HG03159 (cell line): ENCODE results near the gene KRTAP10-5.
"Not testable (repeated sequence)": the region's sequence is repeated elsewhere in the genome, so short reads cannot be mapped to it uniquely, and the experiment has no call there.

Experiments used
- ATAC-seq: cut with Tn5 transposase; IDR thresholded peaks from one replicate; pipeline ENCODE4 v1.9.1; 2021; ENCODE audit warnings: mild to moderate bottlenecking, moderate library complexity; ENCODE audit not compliant: unreplicated experiment

Gene KRTAP10-5

DNA sequence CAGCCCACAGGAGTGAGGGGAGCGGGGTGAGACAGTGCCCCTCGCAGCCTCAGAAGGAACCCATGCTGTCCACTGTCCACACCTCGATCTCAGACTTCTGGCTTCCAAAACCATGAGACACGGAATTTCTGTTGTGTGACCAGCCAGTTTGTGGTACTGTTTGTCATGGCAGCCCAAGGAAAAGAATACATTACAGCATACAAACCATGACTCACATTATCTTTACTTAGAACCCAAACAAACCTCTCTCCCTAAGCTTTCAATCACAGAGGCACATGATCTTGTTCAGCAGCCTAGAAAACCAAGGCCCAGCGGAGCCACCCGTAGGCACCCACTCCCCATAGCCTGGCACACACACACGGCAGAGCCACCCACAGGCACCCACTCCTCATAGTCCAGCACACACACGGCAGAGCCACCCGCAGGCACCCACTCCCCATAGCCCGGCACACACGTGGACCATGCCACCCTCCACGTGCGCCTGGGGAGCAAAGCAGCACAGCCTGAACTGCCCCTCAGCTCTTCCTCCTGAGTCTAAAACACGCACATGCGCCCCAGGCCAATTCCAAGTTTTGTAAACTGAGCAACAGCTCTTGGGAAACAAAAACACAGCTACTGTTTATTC lies 7.3 kb downstream of the KRTAP10-5 start:
- ATAC-seq = no peak

- no peak for ATAC-seq
These were observed 8.3 kb downstream of the KRTAP10-5 start for GRCh38 chr21:44571844-44572782.

DNA sequence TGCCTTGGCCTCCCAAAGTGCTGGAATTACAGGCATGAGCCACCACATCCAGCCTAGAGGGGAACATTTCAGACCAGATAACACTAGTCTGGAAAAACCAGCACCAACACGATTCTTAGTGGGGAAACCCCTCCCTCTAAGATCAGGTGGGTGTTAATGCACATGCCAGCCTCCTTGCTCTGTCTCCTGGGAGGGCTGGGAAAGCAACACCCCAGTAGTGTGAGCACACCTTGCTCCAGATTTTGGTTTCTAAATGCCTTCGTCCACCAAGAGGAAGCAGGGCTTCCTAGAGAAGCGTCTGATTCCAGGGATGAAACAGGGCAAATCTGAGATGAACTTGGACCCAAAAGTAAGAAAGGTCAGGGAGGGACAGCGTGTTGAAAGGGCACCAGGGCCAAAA lies 9.1 kb downstream of the KRTAP10-5 start:
- no peak for ATAC-seq

DNA sequence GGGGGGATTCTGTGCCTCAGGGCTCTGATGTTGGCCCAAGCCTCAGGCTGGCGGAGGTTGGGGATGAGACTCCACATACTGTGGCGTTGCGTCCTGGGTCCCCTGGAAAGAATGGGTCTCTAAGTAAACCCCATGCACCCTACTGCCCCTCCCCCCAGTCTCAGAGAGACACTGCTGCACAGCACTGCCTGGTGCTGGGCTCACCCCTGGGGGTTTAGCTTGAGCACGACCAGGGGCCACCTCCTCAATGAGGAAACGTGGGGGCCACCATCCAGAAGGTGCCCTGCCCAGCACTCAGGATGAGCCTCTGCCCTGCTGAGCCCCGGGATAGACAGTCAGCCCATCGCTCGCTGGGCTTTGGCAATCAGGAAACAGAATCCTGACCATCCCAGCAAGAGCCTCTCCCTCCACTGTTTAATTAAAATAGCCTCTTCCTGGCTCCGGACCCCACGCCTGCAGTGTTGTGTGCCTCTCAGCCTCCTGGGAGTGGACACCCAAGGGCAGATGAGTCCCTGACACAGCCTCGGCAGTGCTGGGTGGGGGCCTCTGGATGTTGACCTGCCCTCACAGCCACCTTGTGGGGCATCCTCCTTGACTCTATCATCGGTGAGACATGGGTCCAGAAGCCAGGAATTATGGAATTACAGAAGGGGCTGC lies 10.4 kb downstream of the KRTAP10-5 start:
- no peak for ATAC-seq

DNA sequence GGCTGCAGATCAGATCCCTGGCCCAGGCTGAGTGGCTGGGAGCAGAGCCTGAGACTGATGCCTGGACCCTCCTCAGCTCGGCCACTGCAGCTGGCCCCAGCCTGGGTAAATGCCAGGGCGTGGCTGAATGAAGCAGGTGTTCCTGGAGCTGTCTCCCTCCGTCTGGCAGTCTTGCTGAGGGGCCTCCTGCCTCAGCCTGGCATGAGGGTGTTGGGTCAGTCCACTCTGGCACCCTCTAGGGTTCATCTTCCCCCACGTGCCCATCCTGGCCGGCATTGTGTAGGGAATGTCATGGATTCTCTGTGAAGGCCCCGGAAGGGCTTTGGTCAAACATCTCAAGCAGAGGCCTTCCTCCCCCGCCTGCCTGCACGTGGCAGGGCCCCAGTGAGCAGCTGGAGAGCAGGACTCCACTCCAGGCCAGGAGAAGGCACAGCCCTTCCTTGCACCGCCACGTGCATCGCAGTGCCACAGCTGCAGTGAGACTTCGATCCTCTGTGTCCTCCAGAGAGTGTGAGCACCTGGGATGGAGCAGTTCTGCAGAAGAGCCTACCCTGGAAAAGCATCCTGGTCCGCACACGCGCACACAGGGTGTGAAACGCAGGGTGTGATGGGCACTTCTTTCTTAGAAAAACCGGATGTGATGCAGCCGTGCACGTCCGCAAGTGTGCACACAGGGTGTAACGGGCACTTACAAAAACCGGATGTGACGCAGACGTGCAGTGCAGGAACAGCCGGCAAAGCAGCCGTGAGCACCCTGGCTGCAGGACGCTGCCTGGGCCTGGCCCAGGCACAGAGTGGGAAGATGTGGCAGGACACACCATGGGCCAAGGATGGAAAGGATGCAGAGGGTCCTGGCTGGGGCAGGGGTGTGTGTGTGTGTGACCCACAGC lies 11.5 kb downstream of the KRTAP10-5 start:
- no peak for ATAC-seq

DNA sequence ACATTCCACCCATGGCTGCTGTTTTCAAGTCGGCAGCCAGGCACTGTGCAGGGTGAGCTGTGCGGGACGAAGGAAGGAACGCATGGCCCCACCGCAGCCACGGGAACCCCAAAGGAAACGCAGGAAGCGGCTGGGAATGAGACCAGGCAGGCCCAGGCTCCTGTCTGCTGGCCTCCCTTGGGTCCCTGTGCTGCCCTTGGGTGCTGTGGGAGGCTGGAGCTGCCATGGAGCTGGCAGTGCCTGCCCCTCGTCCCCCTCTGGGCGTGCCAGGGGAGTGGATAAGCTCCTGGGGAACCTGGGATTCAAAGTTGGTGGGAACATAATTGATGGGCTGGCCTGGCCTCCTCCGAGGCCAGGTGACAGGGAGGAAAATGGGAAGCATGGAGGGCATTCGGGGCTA lies 12.1 kb downstream of the KRTAP10-5 start:
- no peak for ATAC-seq

GRCh38 chr21:44567481-44568171 lies 12.8 kb downstream of the KRTAP10-5 start:
- ATAC-seq = no peak

DNA sequence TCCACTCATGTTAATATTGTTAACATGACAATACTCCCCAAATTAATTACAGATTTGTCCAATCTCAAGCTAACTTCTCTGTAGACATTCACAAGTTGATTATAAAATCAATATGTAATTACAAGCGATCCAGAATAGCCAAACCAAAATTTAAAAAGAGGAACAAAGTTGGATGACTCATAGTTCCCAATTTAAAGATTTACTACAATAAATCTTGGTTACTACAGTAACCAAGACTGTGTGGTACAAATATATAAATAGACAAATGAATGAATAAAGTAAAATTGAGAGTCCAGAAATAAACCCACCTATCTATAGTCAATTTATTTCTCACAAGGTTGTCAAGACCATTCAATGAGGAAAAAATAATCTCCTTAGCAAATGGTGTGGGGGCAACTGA lies 14.0 kb downstream of the KRTAP10-5 start:
- ATAC-seq = no peak

DNA sequence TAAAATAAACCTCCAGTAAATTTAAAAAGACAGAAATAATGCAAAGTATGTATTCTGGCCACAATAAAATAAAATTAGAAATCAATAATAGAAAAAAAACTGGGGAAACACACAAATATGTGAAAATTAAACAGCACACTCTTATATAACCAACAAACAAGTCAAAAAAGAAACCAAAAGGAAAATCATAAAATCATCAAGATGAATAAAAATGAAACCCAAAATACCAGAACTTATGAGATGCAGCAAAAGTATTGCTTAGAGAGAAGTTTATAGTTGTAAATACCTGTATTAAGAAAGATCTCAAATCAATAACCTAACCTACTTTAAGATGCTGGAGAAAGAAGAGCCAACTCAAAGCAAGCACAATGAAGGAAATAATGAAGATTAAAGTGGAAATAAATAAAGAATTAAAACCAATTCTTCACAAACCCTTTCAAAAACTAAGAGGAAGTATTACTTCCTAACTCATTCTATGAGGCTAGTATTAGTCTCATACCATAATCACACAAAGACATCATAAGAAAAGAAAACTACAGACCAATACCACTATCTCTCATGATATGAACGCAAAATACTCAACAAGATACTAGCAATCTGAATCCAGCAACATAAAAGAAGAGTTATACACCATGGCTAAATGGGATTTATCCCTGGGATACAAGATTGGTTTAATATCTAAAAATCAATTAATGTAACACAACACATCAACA lies 15.4 kb downstream of the KRTAP10-5 start:
- ATAC-seq = no peak

DNA sequence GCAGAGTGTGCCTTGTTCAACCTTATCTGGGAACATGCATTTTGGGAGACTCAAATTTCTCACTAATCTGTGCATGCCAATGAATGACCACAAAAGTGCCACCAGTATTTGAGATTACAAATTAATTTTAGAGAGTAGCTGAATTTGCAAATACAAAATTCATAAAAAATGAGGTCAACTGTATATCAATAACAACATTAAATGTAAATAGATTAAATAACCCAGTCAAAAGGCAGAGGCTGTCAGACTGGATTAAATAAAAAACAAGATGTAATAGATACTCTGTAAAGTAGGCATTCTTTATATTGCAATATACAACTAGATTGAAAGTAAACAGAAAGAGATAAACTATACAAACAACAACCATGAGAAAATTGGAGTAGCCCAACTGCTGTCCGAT lies 16.3 kb downstream of the KRTAP10-5 start:
- ATAC-seq = no peak

- no peak for ATAC-seq
These were observed 21.7 kb downstream of the KRTAP10-5 start, which contains the start of gene KRTAP10-3 for GRCh38 chr21:44558695-44559094. Gene KRTAP10-3 (minus strand): TSS chr21:44558795. CDS start chr21:44558715, 80 bp downstream.

DNA sequence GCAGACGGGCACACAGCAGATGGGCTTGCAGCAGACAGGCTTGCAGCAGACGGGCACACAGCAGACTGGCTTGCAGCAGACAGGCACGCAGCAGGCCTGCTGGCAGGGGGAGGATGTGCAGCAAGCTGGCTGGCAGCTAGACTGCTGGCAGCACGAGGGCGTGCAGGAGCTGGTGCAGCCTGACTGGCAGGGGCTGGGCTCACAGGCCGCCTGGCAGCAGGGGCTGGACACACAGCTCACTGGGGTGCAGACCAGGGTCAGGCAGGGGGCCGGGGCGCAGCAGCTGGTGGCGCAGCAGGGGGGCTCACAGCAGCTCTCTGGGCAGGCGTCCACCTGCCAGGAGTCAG lies 22.1 kb downstream of the KRTAP10-5 start:
- not testable (repeated sequence) for ATAC-seq

DNA sequence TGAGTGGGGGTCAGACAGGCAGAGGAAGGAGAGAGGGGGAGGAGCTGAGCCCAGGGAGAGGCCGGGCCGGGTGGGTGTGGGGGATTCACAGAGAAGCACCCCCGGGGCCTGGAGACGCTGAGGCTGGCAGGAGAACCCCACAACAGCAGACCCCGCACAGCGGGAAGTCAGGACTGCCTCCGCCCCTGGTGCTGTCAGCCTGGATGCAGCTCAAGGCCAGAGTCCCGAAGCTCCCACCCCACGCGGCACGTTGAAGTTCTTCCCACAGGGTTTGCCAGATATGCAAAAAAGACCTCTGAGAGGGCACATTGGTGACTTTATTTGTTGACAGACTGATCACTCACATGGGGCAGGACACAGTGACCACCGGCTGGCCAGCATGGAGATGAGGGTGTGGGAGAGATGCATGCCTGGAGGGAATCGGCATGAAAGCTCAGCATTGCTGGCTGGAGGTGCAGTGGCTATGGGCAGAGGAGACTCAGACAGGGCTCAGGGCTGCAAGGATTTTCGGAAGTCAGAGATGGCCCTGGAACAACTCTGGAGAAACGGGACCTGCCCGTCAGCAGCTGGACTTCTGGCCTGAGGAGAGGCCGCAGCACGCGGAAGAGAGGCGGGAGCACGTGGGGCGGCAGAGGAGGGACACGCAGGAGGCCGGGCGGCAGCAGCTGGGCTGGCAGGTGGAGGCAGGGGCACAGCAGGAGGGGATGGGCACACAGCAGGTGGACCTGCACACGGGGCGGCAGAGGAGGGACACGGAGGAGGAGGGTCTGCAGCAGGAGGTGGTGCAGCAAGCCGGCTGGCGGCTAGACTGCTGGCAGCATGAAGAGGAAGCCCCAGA lies 22.7 kb downstream of the KRTAP10-5 start:
- no peak for ATAC-seq

GRCh38 chr21:44556879-44557278 lies 23.5 kb downstream of the KRTAP10-5 start:
- ATAC-seq = no peak

DNA sequence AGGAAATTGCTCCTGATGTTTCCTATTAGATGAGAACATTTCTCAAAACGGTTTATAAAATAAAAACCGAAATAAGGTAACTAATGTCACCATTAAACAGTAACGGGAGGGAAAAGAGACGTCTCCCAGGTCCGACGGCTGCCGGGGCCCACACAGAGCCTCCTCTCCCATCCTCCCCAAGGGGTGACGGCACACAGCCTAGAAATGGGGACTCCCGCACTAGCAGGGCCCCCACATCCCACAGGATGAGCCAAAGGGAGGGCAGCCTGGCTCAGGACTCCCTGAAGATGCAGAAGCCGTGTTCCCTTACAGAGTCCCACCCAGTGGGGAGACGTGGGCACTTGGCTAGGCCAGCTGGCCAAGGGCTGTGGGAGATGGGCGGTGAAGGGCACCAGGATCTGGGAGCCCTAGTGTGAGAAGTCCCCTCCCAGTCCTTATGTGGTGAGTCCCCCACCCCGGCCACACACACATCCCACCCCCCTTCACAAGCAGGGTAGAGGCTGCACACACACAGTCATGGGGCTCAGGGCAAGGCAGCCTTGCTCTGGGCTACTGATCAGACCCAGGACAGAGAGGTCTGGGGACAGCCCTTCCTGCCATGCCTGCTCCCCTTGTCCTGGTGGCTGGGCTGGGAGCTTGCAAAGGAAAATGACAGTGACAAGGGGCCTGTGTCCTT lies 25.1 kb downstream of the KRTAP10-5 start:
- no peak for ATAC-seq

- ATAC-seq = no peak
These were observed 27.7 kb downstream of the KRTAP10-5 start for GRCh38 chr21:44552681-44553080.

- no peak for ATAC-seq
These were observed 28.3 kb downstream of the KRTAP10-5 start for GRCh38 chr21:44552136-44552535.

DNA sequence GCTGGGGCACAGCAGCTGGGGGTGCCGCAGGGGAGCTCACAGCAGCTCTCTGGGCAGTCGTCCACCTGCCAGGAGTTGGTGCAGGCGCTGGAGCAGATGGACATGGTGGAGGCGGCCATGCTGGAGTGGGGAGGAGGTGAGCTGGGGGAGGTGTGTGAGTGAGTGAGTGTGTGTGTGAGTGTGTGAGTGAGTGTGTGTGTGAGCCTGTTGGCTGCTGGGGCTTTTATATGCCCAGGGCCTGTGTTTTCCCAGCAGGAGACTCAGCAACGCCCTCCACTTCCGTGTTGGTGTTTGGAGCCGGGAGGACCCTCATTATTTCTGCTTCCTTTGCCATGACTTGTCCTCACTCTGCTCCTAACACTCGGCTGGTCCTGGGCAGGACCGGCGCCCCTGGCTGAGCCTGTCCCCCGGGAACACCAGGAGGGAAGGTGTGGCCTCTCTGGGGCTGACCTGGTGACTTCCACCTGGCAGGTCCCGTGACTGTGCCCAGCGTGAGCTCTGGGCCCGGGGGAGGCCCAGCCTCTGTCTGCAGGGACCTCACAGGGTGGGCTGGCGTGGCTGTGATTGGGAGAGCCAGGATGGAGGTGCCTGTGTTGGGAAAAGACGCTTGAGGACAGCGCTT lies 29.0 kb downstream of the KRTAP10-5 start, which contains the start of gene KRTAP10-2:
TSS of gene KRTAP10-2 (minus strand) at position 166 of the 622 bp plus-strand sequence. CDS start at position 119, 47 bp downstream.
- no peak for ATAC-seq
